AG10803 (cell line): Measurements from ENCODE around the gene PKP1.
"Not testable (repeated sequence)": the region's sequence is repeated elsewhere in the genome, so short reads cannot be mapped to it uniquely, and the experiment has no call there.

Experiments
- DNase-seq: peaks from one replicate; pipeline ENCODE4 v3.0.0; 2010; ENCODE audit warnings: low read depth
- H3K4me3 ChIP-seq: 2 replicates; pipeline ENCODE4 v1.5.1; 2011; ENCODE audit warnings: mild to moderate bottlenecking, low read length, control low read depth
- CTCF ChIP-seq: conservative IDR thresholded peaks from 2 replicates; pipeline ENCODE4 v1.5.1; 2011; ENCODE audit warnings: mild to moderate bottlenecking, low read length, control low read depth, inconsistent platforms

PKP1 gene

GRCh38 chr1:201254625-201255478 is 28.5 kb upstream of the PKP1 start:
- no peak for DNase-seq
- TF ChIP-seq CTCF = peak; percentile 95
- no peak overlapping the region for H3K4me3 ChIP-seq

GRCh38 chr1:201255479-201256362 is 27.6 kb upstream of the PKP1 start:
- H3K4me3 ChIP-seq = no peak overlapping the region
- TF ChIP-seq CTCF = no peak
- DNase-seq = no peak

GRCh38 chr1:201258132-201258531 is 25.2 kb upstream of the PKP1 start:
- not testable (repeated sequence) for DNase-seq, H3K4me3 ChIP-seq

GRCh38 chr1:201258763-201259230 is 24.5 kb upstream of the PKP1 start:
- DNase-seq = no peak
- no peak overlapping the region for H3K4me3 ChIP-seq
- no peak for TF ChIP-seq CTCF

- DNase-seq = peak; percentile 38
- H3K4me3 ChIP-seq = no peak overlapping the region
- TF ChIP-seq CTCF = no peak; the same call in 1 of the 2 replicates
Observed at GRCh38 chr1:201259476-201260235, 23.6 kb upstream of the PKP1 start.

- TF ChIP-seq CTCF = no peak
- peak; percentile 16 for DNase-seq
- no peak overlapping the region for H3K4me3 ChIP-seq
Observed at GRCh38 chr1:201260236-201260590, 23.1 kb upstream of the PKP1 start.
